OCI-LY1 (cell line): ENCODE data around the gene OR14C36.
"Not testable (repeated sequence)": the region's sequence is repeated elsewhere in the genome, so short reads cannot be mapped to it uniquely, and the experiment has no call there.

Experiments used
- H2AFZ ChIP-seq: fragments of 200-600 bp; sonication (generic), shearing (Covaris generic); 2 replicates; pipeline ENCODE4 v1.6.0; 2014; ENCODE audit warnings: antibody characterized with exemption, mild to moderate bottlenecking, low read length
- H3F3A ChIP-seq: fragments of 200-600 bp; sonication (generic), shearing (Covaris generic); 2 replicates; pipeline ENCODE4 v1.6.0; 2014; ENCODE audit warnings: mild to moderate bottlenecking, antibody characterized with exemption, low read length, moderate library complexity; ENCODE audit not compliant: insufficient read depth
- H3K27ac ChIP-seq: fragments of 200-600 bp; sonication (generic); 2 replicates; pipeline ENCODE4 v1.5.1; 2014; ENCODE audit warnings: low read length, mixed run types, mild to moderate bottlenecking, low read depth; ENCODE audit not compliant: poor library complexity, severe bottlenecking
- H3K27me3 ChIP-seq: fragments of 200-600 bp; sonication (generic); 2 replicates; pipeline ENCODE4 v1.6.0; 2014; ENCODE audit warnings: antibody characterized with exemption, mild to moderate bottlenecking, low read length, moderate library complexity; ENCODE audit not compliant: insufficient read depth
- H3K36me3 ChIP-seq: fragments of 200-600 bp; sonication (generic); 2 replicates; pipeline ENCODE4 v1.6.1; 2014; ENCODE audit warnings: mild to moderate bottlenecking, antibody characterized with exemption, low read length, moderate library complexity, mixed read lengths; ENCODE audit not compliant: insufficient read depth
- H3K4me1 ChIP-seq: fragments of 200-600 bp; sonication (generic); 2 replicates; pipeline ENCODE4 v1.5.1; 2014; ENCODE audit warnings: mild to moderate bottlenecking, low read length, moderate library complexity; ENCODE audit not compliant: insufficient read depth, severe bottlenecking
- H3K4me2 ChIP-seq: fragments of 200-600 bp; sonication (generic), shearing (Covaris generic); 2 replicates; pipeline ENCODE4 v1.6.1; 2014; ENCODE audit warnings: low read length
- H3K4me3 ChIP-seq: fragments of 200-600 bp; sonication (generic); 2 replicates; pipeline ENCODE4 v1.5.1; 2014; ENCODE audit warnings: low read length, low read depth, mild to moderate bottlenecking, mixed read lengths; ENCODE audit not compliant: poor library complexity, severe bottlenecking
- H3K79me2 ChIP-seq: fragments of 200-600 bp; shearing (Covaris generic); 2 replicates; pipeline ENCODE4 v1.6.1; 2016; ENCODE audit warnings: mixed run types, low read length, mixed read lengths; ENCODE audit not compliant: insufficient read depth
- H3K9ac ChIP-seq: fragments of 200-600 bp; sonication (generic), shearing (Covaris generic); 2 replicates; pipeline ENCODE4 v1.6.1; 2014; ENCODE audit warnings: mild to moderate bottlenecking, low read length, mixed read lengths
- H3K9me2 ChIP-seq: fragments of 200-600 bp; sonication (generic), shearing (Covaris generic); 2 replicates; pipeline ENCODE4 v1.6.1; 2014; ENCODE audit warnings: low read depth, mild to moderate bottlenecking, low read length, mixed read lengths
- H3K9me3 ChIP-seq: fragments of 200-600 bp; shearing (Covaris generic); 2 replicates; pipeline ENCODE4 v1.6.1; 2014; ENCODE audit warnings: low read length, mixed read lengths
- H4K20me1 ChIP-seq: fragments of 200-600 bp; sonication (generic), shearing (Covaris generic); 2 replicates; pipeline ENCODE4 v1.6.0; 2016; ENCODE audit warnings: mild to moderate bottlenecking, low read length; ENCODE audit not compliant: insufficient read depth
- CTCF ChIP-seq: fragments of 200-600 bp; sonication (generic), shearing (Covaris generic); IDR thresholded peaks from 2 replicates; pipeline ENCODE4 v1.5.1; 2017; ENCODE audit warnings: mild to moderate bottlenecking, antibody characterized with exemption, low read length, moderate library complexity, mixed read lengths
- EZH2 ChIP-seq: fragments of 200-600 bp; sonication (generic), shearing (Covaris generic); IDR thresholded peaks from 2 replicates; pipeline ENCODE4 v1.8.0; 2017; ENCODE audit warnings: borderline replicate concordance, mixed run types, mild to moderate bottlenecking, antibody characterized with exemption, low read length, moderate library complexity, mixed read lengths

The OR14C36 gene

DNA sequence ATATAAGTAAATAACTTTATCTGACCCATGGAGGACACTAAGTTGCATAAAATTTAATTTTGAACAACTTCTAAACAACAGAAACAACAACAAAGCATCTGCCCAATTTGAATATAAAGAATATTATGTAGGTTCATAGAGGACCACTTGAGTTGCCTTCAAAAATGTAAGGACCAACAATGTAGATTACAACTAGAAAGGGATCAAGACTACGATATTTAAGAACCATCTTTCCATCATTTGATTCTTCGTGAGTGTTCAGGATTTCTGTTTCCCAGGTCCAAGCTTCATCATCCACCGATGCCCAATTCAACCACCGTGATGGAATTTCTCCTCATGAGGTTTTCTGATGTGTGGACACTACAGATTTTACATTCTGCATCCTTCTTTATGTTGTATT, at the start of gene OR14C36:
Gene OR14C36, plus strand, starts transcription at position 301 of the 400 bp plus-strand sequence. Its CDS starts 0 bp downstream, at position 301.
- H3K9me3 ChIP-seq: no peaks in the 10 kb centered on the region
- H3K36me3 ChIP-seq: no peaks in the 10 kb centered on the region
- no peak within 1 kb of the TSS for H3K27ac ChIP-seq
- no peaks in the 10 kb centered on the region for H3K27me3 ChIP-seq
- no peaks in the 10 kb centered on the region for H3F3A ChIP-seq
- H3K9ac ChIP-seq: no peak within 1 kb of the TSS
- no peak within 1 kb of the TSS for H2AFZ ChIP-seq
- H3K9me2 ChIP-seq: no peaks in the 10 kb centered on the region
- no peaks in the 10 kb centered on the region for H4K20me1 ChIP-seq
- H3K79me2 ChIP-seq: no peaks in the 10 kb centered on the region
- H3K4me1 ChIP-seq: no peaks in the 10 kb centered on the region
- H3K4me3 ChIP-seq: no peak within 1 kb of the TSS
- no peak for TF ChIP-seq CTCF
- no peak for TF ChIP-seq EZH2
- H3K4me2 ChIP-seq: no peak within 1 kb of the TSS

GRCh38 chr1:248303324-248303723, 45.3 kb upstream of the OR14C36 start, which contains the start of gene OR2T12:
TSS of gene OR2T12 (minus strand) at chr1:248303424. CDS start at chr1:248295578, 7,846 bp downstream.
- Histone ChIP-seq H3K9me2 (no peaks in the 10 kb centered on the region), H3K4me3 (no peak within 1 kb of the TSS), H3K27me3 (no peaks in the 10 kb centered on the region), H3K36me3 (no peaks in the 10 kb centered on the region), H4K20me1 (no peaks in the 10 kb centered on the region), H3K79me2 (no peaks in the 10 kb centered on the region), H3K9ac (no peak within 1 kb of the TSS), H3K9me3 (no peaks in the 10 kb centered on the region), H2AFZ (no peak within 1 kb of the TSS), H3K4me1 (no peaks in the 10 kb centered on the region), H3K27ac (no peak within 1 kb of the TSS), H3F3A (no peaks in the 10 kb centered on the region), H3K4me2 (no peak within 1 kb of the TSS)
- no peak for TF ChIP-seq CTCF

DNA sequence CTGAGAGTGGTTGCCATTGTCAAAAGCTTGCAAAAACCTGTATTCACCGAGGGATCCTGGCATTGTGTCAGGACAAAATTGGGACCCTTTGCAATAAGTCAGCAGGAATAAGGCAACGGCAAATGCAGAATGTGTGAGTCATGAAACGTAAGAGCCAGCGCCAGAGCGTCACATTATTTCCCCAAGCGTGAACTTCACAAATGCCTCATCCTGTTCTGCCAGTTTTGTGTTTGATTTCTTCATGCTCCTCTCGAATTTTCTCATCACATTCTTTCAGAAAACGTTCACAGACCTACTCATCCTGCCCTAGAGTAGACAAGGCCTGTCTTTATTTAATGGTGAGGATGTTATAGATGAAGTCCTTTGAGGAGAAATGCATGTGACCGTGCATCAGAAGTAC, 42.9 kb upstream of the OR14C36 start:
- not testable (repeated sequence) for H3K9me3 ChIP-seq, H3K27me3 ChIP-seq, H3K4me2 ChIP-seq, H3K36me3 ChIP-seq, H2AFZ ChIP-seq, H3K9me2 ChIP-seq, H3K79me2 ChIP-seq, H3K4me1 ChIP-seq, H3K9ac ChIP-seq, H3K27ac ChIP-seq, H4K20me1 ChIP-seq, H3F3A ChIP-seq, H3K4me3 ChIP-seq

GRCh38 chr1:248306103-248306502, 42.5 kb upstream of the OR14C36 start:
- H3K27ac ChIP-seq: no peak overlapping the region
- H3K36me3 ChIP-seq: no peaks in the 10 kb centered on the region
- H3K9ac ChIP-seq: no peak overlapping the region
- no peak overlapping the region for H3K4me2 ChIP-seq
- TF ChIP-seq CTCF (no peak), EZH2 (no peak)
- no peaks in the 10 kb centered on the region for H3K4me1 ChIP-seq
- H3F3A ChIP-seq: no peaks in the 10 kb centered on the region
- no peaks in the 10 kb centered on the region for H4K20me1 ChIP-seq
- no peak overlapping the region for H2AFZ ChIP-seq
- H3K27me3 ChIP-seq: no peaks in the 10 kb centered on the region
- H3K9me3 ChIP-seq: no peaks in the 10 kb centered on the region
- H3K4me3 ChIP-seq: no peak overlapping the region
- no peaks in the 10 kb centered on the region for H3K9me2 ChIP-seq
- no peaks in the 10 kb centered on the region for H3K79me2 ChIP-seq

GRCh38 chr1:248306740-248307139, 41.8 kb upstream of the OR14C36 start:
- H3K27me3 ChIP-seq, H3K4me3 ChIP-seq, H3K4me2 ChIP-seq, H3K9me2 ChIP-seq, H3K4me1 ChIP-seq, H3K36me3 ChIP-seq, H4K20me1 ChIP-seq, H3F3A ChIP-seq, H3K27ac ChIP-seq, H3K79me2 ChIP-seq, H2AFZ ChIP-seq, H3K9ac ChIP-seq, H3K9me3 ChIP-seq: not testable (repeated sequence)
